Lower lobe of right lung (tissue), 2 donors: ENCODE data around the gene GPR37L1. TPM values are rescaled to one million over a fixed set of nuclear protein-coding genes. Genes with fewer than 3 reads are reported as not detected.
"Not testable (repeated sequence)": the region's sequence is repeated elsewhere in the genome, so short reads cannot be mapped to it uniquely, and the experiment has no call there.

Experiments
- ATAC-seq, 2 donors: fragments of 200-7000 bp; cut with Tn5 transposase; one replicate each; pipeline ENCODE4 v1.9.1; 2020 to 2022; ENCODE audit warnings: mild to moderate bottlenecking in 2 of 2, moderate library complexity in 2 of 2
- DNase-seq: peaks from one replicate; pipeline ENCODE4 v3.0.0-alpha.2; 2020
- H3K27ac ChIP-seq: fragments of 200-600 bp; one replicate; pipeline ENCODE4 v1.8.0; 2022
- H3K27me3 ChIP-seq: fragments of 200-600 bp; one replicate; pipeline ENCODE4 v1.8.0; 2022; ENCODE audit warnings: low read depth
- H3K36me3 ChIP-seq: fragments of 200-600 bp; one replicate; pipeline ENCODE4 v1.8.0; 2022; ENCODE audit warnings: mild to moderate bottlenecking
- H3K4me1 ChIP-seq: fragments of 200-600 bp; one replicate; pipeline ENCODE4 v1.8.0; 2022
- H3K4me3 ChIP-seq: fragments of 200-600 bp; one replicate; pipeline ENCODE4 v1.8.0; 2022; ENCODE audit warnings: mild to moderate bottlenecking
- H3K9me3 ChIP-seq: fragments of 200-600 bp; one replicate; pipeline ENCODE4 v1.8.0; 2022
- CTCF ChIP-seq: fragments of 200-600 bp; IDR thresholded peaks from one replicate; pipeline ENCODE4 v1.8.0; 2022; ENCODE audit warnings: antibody characterized with exemption, mild to moderate bottlenecking
- intact Hi-C: fragments of 100-400 bp; cut with DNase I; formaldehyde crosslinking; loops from one replicate; pipeline ENCODE4 v1.11.0; 2022
- total RNA-seq: library from RNA; stranded (reverse); fragmentation: NEBNext Ultra II Directional; extraction: Animal tissue kit (Norgen Biotek cat#: 25700); gene quantifications from one replicate; pipeline ENCODE4 v1.2.1, GENCODE V29; 2021
- donor health status: DM: no; HTN: yes; CAD: no; lungs with severe emphysema.

The GPR37L1 gene
- total RNA-seq, 1 donor from 2014 or later: 0.06 TPM

GRCh38 chr1:202165942-202166843, 43.5 kb downstream of the GPR37L1 start:
- DNase-seq: no peak
- ATAC-seq: no peak
- intact Hi-C loops: no loop called here
- no peak for TF ChIP-seq CTCF
- Histone ChIP-seq H3K27ac (no peak overlapping the region), H3K9me3 (no peaks in the 10 kb centered on the region), H3K36me3 (no peaks in the 10 kb centered on the region), H3K4me1 (peaks cover 24% of the 10 kb centered on the region), H3K4me3 (no peak overlapping the region), H3K27me3 (no peaks in the 10 kb centered on the region)

- peaks cover 18% of the 10 kb centered on the region for H3K4me1 ChIP-seq
- intact Hi-C loops, H3K27ac ChIP-seq, H3K36me3 ChIP-seq, ATAC-seq, H3K9me3 ChIP-seq, DNase-seq, H3K27me3 ChIP-seq: not testable (repeated sequence)
- peak overlapping the region; percentile 23 for H3K4me3 ChIP-seq
These were observed 44.3 kb downstream of the GPR37L1 start for GRCh38 chr1:202167054-202167453.

GRCh38 chr1:202167708-202168415, 45.1 kb downstream of the GPR37L1 start:
- H3K27ac ChIP-seq: no peak overlapping the region
- H3K36me3 ChIP-seq: no peaks in the 10 kb centered on the region
- H3K4me3 ChIP-seq: peak overlapping the region; percentile 23
- H3K27me3 ChIP-seq: no peaks in the 10 kb centered on the region
- peak in 1 of 2 donors; percentile 43 for ATAC-seq
- peaks cover 11% of the 10 kb centered on the region for H3K4me1 ChIP-seq
- DNase-seq: no peak
- no peak for TF ChIP-seq CTCF
- intact Hi-C loops: no loop called here
- no peaks in the 10 kb centered on the region for H3K9me3 ChIP-seq

GRCh38 chr1:202168861-202169260, 46.1 kb downstream of the GPR37L1 start:
- no peaks in the 10 kb centered on the region for H3K36me3 ChIP-seq
- no peak for ATAC-seq
- H3K27me3 ChIP-seq: no peaks in the 10 kb centered on the region
- no peak for DNase-seq
- H3K4me1 ChIP-seq: peaks cover 11% of the 10 kb centered on the region
- H3K27ac ChIP-seq: no peak overlapping the region
- intact Hi-C loops: no loop called here
- no peaks in the 10 kb centered on the region for H3K9me3 ChIP-seq
- H3K4me3 ChIP-seq: no peak overlapping the region
- no peak for TF ChIP-seq CTCF

- ATAC-seq (no peak), DNase-seq (no peak)
- no peaks in the 10 kb centered on the region for H3K36me3 ChIP-seq
- H3K4me1 ChIP-seq: peaks cover 7% of the 10 kb centered on the region
- no peak for TF ChIP-seq CTCF
- no peak overlapping the region for H3K27ac ChIP-seq
- no peak overlapping the region for H3K4me3 ChIP-seq
- H3K9me3 ChIP-seq: no peaks in the 10 kb centered on the region
- intact Hi-C loops: no loop called here
- no peaks in the 10 kb centered on the region for H3K27me3 ChIP-seq
These were observed 48.0 kb downstream of the GPR37L1 start for GRCh38 chr1:202170726-202171125.
